T-helper 2 cell (primary cell): ENCODE data around the gene PODXL2.
"Not testable (repeated sequence)": the region's sequence is repeated elsewhere in the genome, so short reads cannot be mapped to it uniquely, and the experiment has no call there.

ENCODE experiments used
- DNase-seq, 5 experiments: peaks; one replicate each; pipeline versions ENCODE4 v3.0.0 to v3.0.0-alpha.2; 2012 to 2022

Gene PODXL2

DNA sequence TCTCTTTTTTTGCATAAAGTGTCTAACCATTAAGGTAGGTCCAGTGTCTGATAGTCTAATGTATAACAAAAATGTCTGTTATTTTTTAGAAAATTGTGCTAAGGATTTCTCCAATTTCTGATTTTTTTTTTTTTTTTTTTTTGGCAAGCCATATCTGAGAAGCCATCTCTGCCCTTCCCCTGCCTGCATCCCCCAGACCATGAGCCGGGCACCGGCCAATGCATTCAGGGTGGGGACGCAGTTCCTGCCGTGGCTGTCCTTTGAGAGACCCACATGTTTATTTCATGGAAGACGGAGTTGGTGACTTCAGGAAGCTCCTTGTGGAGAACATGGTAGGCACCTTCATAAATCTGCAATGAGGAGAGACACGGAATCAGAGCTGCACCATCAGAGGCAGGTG lies 63.0 kb downstream of the PODXL2 start:
- no peak for DNase-seq

DNA sequence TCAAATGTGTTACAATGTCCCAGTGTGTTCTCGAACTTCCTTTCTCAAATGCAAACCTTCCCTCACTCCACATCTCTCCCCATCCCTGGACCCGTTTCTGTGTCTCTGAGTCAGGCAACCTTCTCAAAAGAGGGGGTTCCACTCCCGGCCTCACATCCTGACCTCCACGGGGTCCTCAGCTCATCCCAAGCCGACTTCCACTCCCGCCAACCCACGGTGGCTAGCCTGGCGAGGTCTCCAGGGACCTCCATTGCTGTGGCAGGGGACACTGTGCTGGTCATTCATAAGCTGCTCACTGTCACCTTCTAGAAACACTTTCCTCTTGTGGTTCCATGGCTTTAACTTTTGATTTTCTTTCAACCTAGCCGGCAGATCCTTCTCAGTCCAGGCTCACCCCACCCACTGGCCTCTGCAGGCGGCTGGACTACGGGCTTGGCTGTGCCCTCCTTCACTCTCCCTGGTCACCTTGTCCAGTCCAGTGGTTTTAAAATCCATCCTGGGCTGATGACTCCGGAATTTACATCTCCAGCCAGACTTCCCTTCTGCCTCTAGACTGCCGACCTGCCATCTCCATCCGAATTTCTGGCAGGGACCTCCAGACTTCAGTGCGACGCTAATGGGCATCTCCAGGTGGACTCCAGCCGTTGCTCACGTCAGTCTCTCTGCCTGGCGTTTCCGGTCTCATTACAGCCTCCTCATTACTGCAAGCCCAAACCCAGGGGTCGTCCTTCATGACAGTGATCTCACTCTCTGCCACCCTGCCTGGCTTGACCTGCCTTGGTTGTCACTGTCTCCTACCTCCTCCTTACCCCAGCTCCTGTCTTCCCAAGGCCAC lies 63.7 kb downstream of the PODXL2 start:
- DNase-seq = no peak

DNA sequence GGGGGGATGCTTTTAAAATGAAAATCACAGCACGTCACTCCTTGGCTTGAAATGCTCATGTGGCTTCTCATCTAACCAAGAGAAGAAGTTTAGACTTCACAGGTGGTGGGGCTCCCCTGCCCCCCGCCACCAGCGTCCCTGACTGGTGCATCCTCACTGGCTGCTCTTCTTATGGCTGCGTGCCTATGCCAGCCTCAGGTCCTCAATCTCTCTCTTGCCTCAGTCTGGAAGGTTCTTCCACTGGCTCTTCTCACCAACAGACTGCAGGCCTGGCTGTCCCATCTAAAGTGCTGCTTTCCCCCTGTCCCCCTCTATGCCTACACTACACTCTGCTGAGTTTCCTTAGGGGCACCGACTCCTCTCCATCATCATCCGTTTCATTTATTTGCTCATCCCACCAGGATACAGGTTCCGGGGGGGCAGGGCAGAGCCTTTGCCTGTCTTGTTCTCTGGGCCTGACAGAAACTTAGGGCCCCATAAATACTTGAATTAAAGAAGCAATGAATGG lies 64.4 kb downstream of the PODXL2 start:
- no peak for DNase-seq

DNA sequence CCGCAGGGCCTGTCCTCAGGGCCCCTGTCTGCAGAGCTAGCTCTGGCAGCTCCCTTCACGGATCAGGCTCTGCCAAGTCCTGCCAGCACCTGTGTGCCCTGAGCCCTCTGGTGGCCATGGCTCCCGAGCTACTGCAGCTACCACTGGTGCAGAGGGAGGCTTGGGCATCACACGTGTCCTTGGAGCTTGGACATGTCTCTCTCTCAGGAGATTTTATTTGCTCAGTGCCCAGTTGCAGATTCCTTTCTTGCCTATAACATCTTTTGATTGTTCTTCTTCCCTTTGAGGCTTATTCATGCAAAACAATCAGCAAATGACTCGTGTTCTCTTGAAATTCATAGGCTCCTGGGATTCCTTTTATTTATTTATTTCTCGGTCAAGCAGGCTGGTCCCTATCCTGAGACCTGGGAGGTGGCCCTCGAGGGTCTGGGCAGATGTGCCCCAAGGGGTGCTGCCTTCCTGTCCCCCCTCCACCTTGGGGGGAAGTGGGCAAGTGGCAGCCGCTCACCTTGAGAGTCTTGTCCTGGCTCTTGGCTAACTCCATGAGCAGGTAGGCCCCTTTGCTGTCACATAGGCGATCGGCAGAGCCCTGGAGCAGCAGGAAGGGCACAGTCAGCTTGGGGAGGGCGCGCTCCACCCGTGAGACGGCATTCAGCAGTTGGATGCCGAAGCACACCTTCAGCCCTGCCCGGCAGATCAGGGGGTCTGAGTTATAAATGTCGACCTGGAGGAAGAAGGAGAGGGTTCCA lies 65.7 kb downstream of the PODXL2 start:
- DNase-seq = peak in 2 of 5 experiments; percentile 37 to 64

DNA sequence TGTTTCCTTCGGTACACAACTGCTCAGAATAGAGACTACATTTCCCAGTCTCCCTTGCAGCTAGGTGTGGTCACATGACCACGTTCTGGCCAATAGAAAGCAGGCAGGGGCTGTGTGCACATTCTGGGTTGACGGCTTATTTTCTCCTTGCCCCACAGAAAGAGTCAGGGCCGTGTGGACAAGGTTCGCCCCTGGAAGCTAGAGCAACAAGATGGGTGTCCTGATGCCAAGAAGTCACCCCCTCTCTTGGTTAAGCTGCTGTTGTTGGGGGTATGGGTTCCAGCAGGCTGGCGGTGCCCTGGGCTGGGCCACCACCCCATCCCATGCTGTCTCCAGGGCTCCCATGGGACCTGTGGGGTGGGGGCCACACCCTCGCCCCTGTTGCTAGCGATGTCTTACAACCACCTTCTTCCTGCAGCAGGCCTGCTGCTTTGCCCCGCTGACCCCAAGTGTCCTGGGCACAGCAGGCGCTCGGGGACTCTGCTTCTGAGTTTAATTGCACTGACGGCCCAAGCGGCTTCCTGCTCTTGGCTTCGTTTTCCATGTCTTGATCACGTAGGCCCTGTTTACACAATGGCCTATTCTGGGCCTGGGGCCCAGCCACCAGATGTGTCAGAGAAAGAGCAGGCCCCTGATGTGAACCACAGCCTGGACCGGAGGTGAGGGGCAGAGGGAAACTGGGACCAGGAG lies 68.7 kb downstream of the PODXL2 start:
- peak in 3 of 5 experiments; percentile 14 to 65 (median 30) for DNase-seq

DNA sequence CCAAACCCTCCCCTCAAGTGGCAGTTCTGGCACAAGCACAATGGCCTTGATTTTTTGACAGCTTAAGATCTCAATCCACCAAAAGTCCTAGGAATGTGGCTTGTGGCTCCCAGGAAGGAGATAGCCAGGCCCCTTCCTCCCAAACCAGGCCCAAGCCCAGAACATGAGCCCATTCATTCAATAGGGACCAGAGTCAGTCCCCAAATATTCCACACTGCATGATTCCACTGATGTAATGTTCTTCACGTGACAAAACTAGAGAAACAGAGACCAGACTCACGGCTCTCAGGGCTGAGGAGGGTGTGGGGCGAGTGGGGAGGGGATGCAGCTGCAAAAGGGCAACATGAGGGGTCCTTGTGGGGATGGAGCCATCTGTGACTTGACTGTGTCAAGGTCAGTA lies 69.3 kb downstream of the PODXL2 start:
- DNase-seq = no peak

DNA sequence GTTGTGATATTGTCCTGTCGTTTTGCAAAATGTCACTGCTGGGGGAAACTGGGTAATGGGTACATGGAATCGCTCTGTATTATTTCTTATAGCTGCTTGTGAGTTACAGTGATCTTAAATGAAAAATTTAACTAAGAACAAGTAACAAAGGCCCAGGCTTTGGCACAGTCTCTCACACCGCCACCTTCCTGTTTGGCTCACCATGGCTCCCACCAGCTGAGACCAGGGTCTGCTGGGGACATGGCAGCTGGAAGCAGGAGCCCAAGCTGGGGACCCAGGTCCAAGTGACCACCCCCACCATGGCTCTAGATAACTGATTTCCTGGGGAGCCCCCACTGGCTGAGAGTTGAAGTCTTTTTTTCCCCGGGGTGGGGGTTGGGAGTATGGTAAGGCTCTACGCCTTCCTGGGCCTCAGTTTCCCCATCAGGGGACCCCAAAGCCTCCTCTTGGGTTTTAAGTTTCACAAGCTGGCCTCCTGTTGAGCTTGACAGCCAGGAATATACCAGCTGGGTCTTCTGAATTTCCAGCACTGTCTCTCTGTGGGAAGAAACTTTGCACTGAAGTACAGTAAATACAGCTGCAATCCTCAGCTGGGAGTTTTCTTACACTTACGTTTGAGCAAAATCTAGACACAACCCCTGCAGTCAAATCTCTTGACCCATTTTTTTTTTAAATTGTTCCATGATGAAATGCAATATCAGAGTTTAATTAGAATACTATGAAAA lies 69.9 kb downstream of the PODXL2 start:
- DNase-seq = no peak

DNA sequence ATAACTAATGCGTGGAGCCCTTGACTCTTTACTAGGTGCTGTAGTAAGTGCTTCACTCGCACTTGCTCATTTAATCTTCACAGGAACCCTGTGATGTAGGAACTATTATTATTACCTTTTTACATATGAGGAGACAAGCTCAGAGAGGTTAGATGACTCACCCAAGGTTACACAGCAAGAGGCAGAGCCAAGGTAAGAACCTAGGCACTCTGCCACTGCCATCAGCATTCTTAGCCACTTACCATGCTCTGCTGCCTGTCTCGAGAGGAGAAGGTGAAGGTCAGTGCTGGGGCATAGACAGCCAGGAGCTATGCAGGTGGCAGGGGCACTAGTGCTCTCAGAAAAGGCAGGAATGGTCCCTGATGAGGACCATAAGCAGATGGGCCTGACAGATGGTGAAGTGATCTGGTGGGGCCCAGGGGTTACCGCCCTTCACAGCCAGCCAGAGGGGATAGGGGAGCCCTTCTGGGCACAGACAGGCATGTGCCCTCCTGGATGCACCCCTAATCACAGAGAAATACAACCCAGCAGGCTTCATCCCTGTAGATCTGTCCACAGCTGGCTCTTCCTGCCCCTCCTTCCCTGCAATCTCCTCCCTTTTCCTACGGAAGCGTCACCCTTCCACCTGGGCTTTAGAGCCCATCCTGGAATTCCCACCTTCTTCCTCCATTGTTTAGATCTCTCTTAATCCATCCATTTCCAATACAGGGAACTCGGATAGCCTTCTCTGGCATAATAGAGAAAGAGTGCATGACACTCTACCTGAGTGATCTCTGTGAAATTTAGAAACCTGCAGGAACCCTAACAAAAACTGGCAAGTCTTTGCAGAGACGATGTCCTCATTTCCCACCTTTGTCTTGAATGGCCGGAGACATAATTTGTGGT lies 70.7 kb downstream of the PODXL2 start:
- DNase-seq = no peak

DNA sequence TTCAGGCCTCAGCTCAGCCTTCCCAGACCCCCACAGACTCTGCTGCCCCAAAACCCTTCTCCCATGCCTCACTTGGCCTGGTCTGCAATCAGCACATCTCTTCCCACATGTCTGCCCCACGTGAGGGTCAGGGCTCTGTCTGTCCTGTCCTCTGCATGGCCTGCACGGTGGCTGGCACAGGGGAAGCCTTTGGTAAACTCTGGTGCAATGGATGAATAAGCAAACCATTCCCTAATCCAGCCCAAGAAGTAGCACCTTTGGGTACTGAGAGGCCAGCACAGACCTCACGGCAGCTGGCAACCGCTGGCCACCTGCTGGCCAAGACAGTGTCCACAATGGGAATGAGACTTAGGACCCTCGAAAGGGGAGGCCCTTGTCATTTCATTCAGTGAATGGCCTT lies 71.4 kb downstream of the PODXL2 start:
- DNase-seq = no peak

DNA sequence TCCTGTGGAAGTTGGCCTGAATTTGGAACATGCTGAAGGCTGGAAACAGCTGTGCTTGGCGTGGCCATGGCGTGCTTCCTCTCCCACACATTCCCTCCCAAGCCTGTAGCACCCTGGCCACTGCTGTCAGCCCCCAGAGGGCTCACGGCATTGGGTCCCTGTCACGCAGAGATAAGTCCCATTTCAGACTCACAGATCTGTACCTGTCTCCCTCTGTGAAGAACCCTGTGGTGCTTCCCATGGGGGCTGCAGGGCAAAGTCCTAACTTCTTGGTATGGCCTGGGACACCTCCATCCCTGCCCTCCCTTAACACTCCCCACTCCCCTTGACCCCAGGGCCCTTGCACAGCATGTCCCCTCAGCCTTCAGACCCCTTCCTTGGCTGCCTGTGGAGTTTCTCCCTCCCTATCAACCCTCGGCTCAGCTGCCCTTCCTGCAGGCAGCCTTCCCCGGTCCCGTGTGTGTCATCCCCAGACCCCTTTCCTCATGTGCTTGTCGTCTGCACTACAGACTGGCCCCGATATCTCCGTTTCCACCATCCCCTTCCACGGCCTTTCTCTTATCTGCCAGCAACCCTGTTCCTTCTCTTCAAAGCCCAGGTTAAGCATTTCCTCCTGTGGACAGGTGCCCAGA lies 72.4 kb downstream of the PODXL2 start:
- no peak for DNase-seq

DNA sequence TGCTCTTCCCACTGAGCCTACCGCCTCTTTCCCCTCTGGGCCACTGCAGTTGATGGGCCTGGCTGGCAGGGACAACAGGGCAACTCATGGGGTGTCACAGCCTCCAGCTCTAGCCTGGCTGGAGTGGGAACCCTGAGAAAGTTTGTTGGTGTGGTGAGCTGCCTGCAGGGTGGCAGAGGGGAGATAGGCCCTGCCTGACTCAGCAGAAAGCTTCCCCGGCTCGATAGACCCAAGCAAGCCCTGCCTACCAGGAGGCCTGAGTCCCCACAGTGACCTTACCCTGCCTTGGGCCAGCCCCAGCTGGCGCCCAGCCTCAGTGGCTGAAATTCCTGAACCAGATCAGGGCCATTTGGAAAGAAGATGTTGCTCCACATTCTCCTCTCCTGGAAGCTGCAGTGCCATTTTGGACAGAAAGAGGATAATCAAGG lies 73.2 kb downstream of the PODXL2 start:
- no peak for DNase-seq

DNA sequence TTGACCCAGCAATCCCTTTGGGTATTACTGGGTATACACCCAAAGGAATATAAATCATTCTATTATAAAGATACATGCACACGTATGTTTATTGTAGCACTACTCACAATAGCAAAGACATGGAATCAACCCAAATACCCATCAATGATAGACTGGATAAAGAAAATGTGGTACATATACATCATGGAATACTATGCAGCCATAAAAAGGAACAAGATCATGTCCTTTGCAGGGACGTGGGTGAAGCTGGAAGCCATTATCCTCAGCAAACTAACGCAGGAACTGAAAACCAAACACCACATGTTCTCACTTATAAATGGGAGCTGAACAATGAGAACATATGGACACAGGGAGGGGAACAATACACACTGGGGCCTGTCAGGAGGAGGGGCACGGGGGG lies 75.9 kb downstream of the PODXL2 start:
- not testable (repeated sequence) for DNase-seq

DNA sequence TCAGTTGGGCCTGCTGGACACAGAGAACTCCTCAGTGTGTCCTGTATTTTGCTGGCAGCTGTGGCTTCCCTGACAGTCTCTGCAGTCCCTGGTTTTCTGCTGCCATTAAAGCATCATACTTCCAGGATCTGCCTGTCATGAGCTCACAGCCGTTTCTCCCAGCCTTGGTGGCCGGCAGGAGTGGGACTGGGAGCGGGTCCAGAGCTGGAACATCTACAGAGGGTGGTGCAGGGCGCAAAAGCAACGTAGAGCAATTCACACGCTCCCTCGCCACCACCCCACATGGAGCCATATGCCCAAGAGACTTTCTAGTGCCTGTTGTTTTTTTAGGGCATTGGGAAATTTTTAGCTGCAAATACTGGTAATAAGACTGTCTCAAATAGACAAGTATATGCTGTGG lies 77.3 kb downstream of the PODXL2 start:
- DNase-seq = no peak

DNA sequence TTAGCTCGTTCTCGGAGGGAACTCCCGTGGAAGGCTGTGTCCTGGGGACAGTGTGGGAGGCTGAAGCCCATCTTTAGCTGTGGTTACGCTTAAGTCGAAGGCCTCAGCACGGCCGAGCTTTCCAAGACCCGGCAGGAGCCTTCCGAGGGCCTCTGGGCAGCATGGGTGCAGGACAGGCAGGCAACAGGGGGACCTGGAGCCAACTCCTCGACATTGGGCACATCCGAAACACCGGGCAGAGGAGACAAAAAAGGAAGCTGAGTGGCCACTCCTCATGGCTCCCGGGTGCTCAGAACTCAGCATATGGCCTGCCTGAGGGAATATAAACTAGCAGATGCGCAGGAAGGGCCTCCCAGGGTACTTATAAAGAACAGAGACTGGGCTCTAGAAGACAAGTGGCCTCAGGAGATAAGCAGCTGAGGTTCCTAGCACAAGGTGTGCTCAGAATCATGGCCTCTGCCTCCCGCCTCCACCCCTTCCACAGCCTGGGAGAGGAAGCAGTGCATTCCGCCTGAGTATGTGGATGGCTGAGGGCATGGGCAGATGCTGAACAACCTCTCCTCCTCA lies 77.9 kb downstream of the PODXL2 start:
- no peak for DNase-seq

DNA sequence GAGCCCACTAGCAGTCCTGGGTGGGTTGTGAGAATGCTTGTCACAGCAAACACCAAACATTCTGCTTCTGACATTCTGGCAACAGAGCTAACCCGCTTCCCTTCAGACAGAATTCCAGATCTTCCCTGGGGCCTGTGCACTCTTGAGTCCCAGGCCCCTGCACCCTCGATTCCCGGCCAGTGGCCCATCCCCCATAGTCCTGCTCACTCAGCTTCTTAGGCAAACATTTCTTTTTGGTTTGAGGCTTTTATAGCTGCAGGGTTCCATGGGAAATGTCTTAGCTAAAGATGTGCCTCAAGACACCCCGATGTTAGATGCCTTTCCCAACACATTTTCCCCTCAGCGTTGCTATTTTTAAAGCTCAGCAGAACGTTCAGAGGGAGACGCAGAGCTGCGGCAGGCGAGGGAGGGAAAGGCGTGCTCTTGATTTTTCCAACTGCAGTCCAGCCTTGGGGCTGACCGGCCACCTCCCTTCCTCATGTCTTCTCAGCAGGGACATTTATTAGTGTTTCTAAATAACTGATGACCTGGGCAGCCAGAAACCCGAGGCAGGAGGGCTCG lies 78.9 kb downstream of the PODXL2 start:
- DNase-seq = no peak

DNA sequence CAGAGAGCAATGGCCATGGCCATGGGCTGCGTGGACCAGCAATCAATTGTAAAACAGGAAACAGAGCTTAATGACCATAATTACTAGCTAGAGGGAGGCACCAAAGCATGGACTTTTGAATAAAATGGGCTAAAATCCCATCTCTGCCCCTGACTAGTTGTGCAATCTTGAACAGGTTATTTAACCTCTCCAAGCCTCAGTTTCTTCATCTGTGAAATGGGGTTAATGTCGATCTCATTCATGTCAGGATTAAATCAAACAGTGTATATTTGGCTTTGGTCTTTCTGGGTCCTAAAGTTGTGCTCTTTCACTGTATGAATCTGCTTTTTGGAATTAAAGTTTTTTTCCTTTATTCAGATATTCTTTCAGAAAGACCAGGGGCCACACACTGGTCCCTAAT lies 79.9 kb downstream of the PODXL2 start:
- DNase-seq = no peak

DNA sequence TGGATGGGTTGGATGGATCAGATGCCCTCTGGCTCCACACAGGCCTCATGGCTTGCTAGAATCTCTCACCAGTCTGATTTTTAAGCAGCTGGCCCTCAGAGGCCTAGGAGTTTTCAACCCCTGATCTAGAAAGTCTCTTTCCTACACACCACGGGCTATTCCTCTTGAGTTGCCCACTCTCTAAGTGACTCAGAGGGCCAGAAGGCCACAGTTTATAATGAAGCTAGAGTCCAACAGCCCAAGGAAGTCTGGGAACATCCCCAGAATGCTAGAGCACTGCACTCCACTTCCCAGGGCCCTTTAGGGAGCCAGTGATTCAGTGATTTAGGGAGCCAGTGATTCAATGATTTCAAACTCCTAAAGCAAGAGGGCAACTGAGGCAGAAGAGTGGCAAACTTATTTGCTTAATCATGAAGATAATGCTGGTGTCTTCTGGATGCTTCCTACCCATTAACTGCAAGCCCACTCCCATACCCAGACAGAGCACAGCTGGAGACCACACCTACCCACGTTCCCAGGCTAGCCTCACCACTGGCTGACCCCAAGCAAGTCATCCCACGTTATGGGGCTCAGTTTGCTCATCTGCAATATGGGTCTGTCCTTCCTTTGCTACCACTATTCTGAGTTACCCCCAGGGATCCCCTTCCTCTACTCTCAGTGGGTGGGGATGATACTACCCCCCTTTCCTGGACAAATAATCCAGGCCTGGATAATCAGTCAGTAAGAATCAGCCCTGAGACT lies 80.5 kb downstream of the PODXL2 start:
- no peak for DNase-seq

DNA sequence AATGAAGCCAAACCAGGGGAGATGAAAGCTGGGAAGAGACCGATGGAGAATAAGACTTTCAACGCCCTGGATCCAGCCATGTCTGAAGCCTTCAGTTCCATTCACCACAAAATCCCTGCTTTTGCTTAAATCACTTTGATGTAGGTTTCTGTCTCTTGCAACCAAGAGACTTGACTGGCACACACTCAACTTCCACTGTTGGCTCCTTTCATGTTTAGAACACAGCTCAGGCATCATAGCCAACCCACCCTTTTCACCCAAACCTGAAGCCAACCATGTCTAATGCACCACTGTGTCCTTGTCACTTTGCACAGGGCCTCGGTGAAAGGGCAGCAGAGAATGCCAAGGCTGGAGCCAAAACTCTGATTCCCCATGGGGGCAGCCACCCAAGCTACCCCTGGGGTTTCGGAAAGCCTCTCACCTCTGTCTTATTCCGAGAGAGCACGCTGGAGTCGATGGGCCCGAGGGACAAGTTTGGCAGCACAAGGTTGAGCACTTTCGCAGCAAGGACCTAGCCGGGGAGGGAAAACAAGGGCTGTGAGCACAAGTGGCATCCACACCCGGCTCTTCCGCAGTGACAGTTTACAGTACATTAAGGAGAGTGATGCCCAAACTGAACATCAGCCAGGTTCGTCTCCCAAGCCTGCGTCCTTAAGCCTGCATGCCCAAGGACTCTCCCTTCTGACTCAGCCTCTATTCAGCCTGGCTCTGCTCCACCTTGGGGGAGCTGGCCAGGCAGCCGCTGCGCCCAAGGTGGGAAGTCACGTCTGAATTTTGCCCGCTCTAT lies 81.4 kb downstream of the PODXL2 start:
- no peak for DNase-seq
